Measurements from ENCODE around the gene ATRX. TPM values are rescaled to one million over a fixed set of nuclear protein-coding genes. Genes with fewer than 3 reads are reported as not detected.
"Not testable (repeated sequence)": the region's sequence is repeated elsewhere in the genome, so short reads cannot be mapped to it uniquely, and the experiment has no call there.

Gene ATRX
- total RNA-seq, 1 experiment from 2014 or later, result 64.0 TPM

DNA sequence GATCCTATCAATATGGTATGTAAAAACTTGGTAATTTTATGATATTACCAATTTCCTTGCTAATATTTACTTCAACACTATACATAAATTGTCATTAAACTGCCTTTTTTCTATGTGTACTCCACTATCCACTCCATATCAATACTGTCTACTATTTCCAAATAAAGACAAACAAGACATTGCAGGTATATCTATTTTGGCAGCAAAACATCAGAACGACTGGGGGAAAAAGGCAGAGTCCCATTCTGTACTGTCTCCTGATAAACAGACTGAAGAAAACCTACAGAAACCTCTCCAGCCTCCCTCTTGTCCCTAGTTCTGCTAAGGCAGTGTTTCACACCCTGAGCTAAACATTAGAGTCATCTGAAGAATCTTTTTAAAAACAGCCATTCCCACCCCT is 96.6 kb downstream of the ATRX start:
- Histone ChIP-seq H3K9ac (ENCODE audit: low read length) (no peak overlapping the region), H3K9me3 (ENCODE audit: low read length) (no peaks in the 10 kb centered on the region), H3K27ac (ENCODE audit: low read length) (no peak overlapping the region), H3K9me2 (replicated peaks; ENCODE audit: low read length) (no peaks in the 10 kb centered on the region), H4K20me1 (ENCODE audit: low read length) (no peaks in the 10 kb centered on the region), H3K4me2 (ENCODE audit: low read length) (no peak overlapping the region), H2AFZ (ENCODE audit: low read length) (no peak overlapping the region), H3K27me3 (ENCODE audit: low read length) (no peaks in the 10 kb centered on the region), H3K36me3 (ENCODE audit: low read depth, low read length) (peaks cover 19% of the 10 kb centered on the region), H3K79me2 (ENCODE audit: low read length) (no peaks in the 10 kb centered on the region), H3K4me1 (ENCODE audit: insufficient read depth, low read length) (no peaks in the 10 kb centered on the region), H3F3A (ENCODE audit: low read length, unreplicated experiment) (no peaks in the 10 kb centered on the region), H3K4me3 (ENCODE audit: low read length) (no peak overlapping the region)
- no TSS peak for BruUV-seq (replicated peaks)
- ChIA-PET CTCF (no interaction called here), POLR2A (ENCODE audit: unreplicated experiment) (no interaction called here)
- intact Hi-C loops (cut with micrococcal nuclease), result no loop called here
- no peak for ATAC-seq
- DNase-seq, result no peak
- TF ChIP-seq EZH2phosphoT487 (IDR thresholded peaks at IDR 0.05; ENCODE audit: borderline replicate concordance, low read length) (no peak), CTCF (conservative IDR thresholded peaks at IDR 0.05; ENCODE audit: low read depth, low read length) (no peak), EZH2 (IDR thresholded peaks at IDR 0.05; ENCODE audit: low read length, unreplicated experiment) (no peak)

GRCh38 chrX:77685683-77686082 is 100.3 kb downstream of the ATRX start:
- POLR2A ChIA-PET (ENCODE audit: unreplicated experiment); intact Hi-C loops (cut with micrococcal nuclease); CTCF ChIA-PET; BruUV-seq (replicated peaks); H4K20me1 ChIP-seq (ENCODE audit: low read length); H3K79me2 ChIP-seq (ENCODE audit: low read length); H3K27me3 ChIP-seq (ENCODE audit: low read length); H3K9me3 ChIP-seq (ENCODE audit: low read length); DNase-seq; H3K4me2 ChIP-seq (ENCODE audit: low read length); H3K9ac ChIP-seq (ENCODE audit: low read length); H2AFZ ChIP-seq (ENCODE audit: low read length); H3K4me1 ChIP-seq (ENCODE audit: insufficient read depth, low read length); H3K27ac ChIP-seq (ENCODE audit: low read length); H3F3A ChIP-seq (ENCODE audit: low read length, unreplicated experiment); H3K9me2 ChIP-seq (replicated peaks; ENCODE audit: low read length); H3K4me3 ChIP-seq (ENCODE audit: low read length); ATAC-seq: not testable (repeated sequence)
- H3K36me3 ChIP-seq (ENCODE audit: low read depth, low read length), result peaks cover 22% of the 10 kb centered on the region

DNA sequence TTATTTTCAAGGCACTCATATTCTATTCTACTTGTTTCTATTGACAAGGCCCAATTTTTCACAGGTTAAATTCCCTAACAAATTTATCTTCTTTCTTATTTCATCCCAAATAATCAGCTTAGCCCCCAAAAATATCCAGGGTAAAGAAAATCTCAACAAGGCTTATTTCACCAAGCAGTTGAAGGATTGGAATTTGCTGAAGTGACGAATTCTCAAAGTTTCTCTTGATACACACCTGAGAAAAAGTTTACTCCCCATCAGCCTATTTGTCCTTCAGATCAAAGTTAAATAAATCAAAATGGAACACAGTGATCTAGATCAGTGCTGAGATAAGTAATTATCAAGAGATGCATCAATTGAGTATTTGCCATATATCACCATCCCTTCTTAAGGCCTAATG is 106.9 kb downstream of the ATRX start:
- Histone ChIP-seq H3K4me3 (ENCODE audit: low read length) (no peak overlapping the region), H3K9ac (ENCODE audit: low read length) (no peak overlapping the region), H3K27ac (ENCODE audit: low read length) (no peak overlapping the region), H3F3A (ENCODE audit: low read length, unreplicated experiment) (no peaks in the 10 kb centered on the region), H4K20me1 (ENCODE audit: low read length) (no peaks in the 10 kb centered on the region), H3K27me3 (ENCODE audit: low read length) (no peaks in the 10 kb centered on the region), H3K36me3 (ENCODE audit: low read depth, low read length) (peaks cover 7% of the 10 kb centered on the region; the same call in 1 of the 2 replicates), H2AFZ (ENCODE audit: low read length) (no peak overlapping the region), H3K9me2 (replicated peaks; ENCODE audit: low read length) (no peaks in the 10 kb centered on the region), H3K4me2 (ENCODE audit: low read length) (no peak overlapping the region), H3K79me2 (ENCODE audit: low read length) (no peaks in the 10 kb centered on the region), H3K9me3 (ENCODE audit: low read length) (no peaks in the 10 kb centered on the region), H3K4me1 (ENCODE audit: insufficient read depth, low read length) (no peaks in the 10 kb centered on the region)
- ATAC-seq, result no peak
- TF ChIP-seq EZH2phosphoT487 (IDR thresholded peaks at IDR 0.05; ENCODE audit: borderline replicate concordance, low read length) (no peak), CTCF (conservative IDR thresholded peaks at IDR 0.05; ENCODE audit: low read depth, low read length) (no peak), EZH2 (IDR thresholded peaks at IDR 0.05; ENCODE audit: low read length, unreplicated experiment) (no peak)
- ChIA-PET CTCF (no interaction called here), POLR2A (ENCODE audit: unreplicated experiment) (no interaction called here)
- no TSS peak for BruUV-seq (replicated peaks)
- no peak for DNase-seq
- intact Hi-C loops (cut with micrococcal nuclease), result loop anchor here (10.0 kb wide), 1 partner anchor 106 kb away; the partner anchor contains the start of gene ATRX

All from PC-3 (cell line).